Amniotic stem cell (primary cell): ENCODE data around the gene USF3.

Experiments
- DNase-seq: peaks from one replicate; lab custom pipeline; 2025; lab: John Stamatoyannopoulos, UW

USF3 gene

GRCh38 chr3:113607219-113607596 lies 89.2 kb downstream of the USF3 start:
- no peak for DNase-seq

GRCh38 chr3:113606539-113607218 lies 89.8 kb downstream of the USF3 start:
- DNase-seq: no peak

DNA sequence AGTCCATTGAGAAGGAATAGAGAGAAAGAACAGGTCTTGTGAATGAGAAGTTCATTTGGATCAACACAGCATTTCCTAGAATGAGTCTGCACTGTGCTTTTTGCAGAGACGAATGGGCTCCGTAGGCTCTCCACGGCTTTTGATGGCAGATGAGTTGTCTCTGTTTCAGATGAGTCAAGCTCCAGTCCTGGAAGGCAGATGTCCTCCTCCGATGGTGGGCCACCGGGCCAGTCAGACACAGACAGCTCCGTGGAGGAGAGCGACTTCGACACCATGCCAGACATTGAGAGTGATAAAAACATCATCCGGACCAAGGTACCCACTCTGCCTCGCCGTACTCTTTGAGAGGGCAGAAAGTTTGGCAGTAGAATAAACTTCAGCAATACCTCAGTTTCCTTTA lies 93.6 kb downstream of the USF3 start:
- DNase-seq: no peak

- DNase-seq: no peak
Measured at GRCh38 chr3:113602256-113602655, 94.2 kb downstream of the USF3 start.

DNA sequence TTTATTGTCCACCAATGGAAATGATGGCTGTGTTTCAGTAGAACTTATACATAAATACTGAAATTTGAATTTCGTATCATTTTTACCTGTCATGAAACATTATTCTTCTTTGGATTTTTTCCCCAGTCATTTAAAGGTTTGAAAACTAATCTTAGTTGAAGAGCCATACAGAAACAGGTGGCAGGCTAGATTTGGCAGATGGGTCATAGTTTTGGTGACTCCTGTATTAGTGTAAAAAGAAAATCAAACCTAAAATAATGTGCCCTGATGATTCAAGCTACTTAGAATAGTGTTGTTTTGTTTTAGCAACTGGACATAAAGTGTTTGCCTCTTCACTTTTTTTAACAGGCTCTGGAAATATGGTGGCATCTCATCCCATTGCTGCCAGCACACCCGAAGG lies 95.2 kb downstream of the USF3 start:
- DNase-seq: no peak

GRCh38 chr3:113600418-113601182 lies 95.8 kb downstream of the USF3 start:
- no peak for DNase-seq
